ENCODE results near the gene AP4B1. TPM values are rescaled to one million over a fixed set of nuclear protein-coding genes. Genes with fewer than 3 reads are reported as not detected.

Gene AP4B1
- polyA plus RNA-seq, 2 of the 4 experiments (the other 2 are of a cell fraction) = 9.2 to 11.9 TPM

DNA sequence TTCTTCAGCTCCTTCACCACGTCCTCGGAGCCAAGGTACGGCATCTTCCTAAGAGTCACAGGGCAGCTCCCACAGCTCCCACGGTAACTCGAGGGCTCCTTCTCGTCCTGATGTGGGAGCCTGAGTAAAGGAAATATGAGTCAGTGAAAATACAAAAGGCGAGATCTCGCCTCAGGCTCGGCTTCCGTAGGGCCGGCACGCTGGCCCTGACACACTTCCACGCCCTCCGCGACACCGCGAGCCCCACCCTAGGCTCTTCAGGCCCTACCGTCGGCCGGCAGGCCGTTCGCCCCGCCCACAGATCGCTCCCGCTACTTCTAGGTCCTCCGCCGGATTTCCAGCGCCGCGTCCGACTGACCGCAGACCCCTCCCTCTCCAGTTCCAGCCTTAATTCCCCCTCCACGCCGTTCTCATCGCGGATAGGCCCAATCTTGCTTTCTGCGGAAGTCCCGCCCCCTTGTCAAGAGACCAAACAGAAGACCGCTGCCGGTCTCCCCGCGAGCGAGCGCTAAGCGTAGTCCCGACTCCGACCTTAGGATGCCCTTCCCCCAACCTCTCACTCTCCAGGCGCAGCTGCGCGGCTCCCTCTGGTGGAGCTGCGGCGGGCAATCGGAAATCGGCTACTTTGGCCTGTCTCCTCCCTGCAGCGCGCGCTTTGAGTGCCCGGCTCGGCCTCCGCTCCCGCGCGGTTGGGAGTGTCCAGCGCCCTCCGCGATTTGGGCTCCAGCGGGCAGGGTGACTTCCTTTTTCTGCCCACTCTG, at the start of gene AP4B1, which contains the start of gene DCLRE1B (continued):
- TF ChIP-seq, protein P1, sequence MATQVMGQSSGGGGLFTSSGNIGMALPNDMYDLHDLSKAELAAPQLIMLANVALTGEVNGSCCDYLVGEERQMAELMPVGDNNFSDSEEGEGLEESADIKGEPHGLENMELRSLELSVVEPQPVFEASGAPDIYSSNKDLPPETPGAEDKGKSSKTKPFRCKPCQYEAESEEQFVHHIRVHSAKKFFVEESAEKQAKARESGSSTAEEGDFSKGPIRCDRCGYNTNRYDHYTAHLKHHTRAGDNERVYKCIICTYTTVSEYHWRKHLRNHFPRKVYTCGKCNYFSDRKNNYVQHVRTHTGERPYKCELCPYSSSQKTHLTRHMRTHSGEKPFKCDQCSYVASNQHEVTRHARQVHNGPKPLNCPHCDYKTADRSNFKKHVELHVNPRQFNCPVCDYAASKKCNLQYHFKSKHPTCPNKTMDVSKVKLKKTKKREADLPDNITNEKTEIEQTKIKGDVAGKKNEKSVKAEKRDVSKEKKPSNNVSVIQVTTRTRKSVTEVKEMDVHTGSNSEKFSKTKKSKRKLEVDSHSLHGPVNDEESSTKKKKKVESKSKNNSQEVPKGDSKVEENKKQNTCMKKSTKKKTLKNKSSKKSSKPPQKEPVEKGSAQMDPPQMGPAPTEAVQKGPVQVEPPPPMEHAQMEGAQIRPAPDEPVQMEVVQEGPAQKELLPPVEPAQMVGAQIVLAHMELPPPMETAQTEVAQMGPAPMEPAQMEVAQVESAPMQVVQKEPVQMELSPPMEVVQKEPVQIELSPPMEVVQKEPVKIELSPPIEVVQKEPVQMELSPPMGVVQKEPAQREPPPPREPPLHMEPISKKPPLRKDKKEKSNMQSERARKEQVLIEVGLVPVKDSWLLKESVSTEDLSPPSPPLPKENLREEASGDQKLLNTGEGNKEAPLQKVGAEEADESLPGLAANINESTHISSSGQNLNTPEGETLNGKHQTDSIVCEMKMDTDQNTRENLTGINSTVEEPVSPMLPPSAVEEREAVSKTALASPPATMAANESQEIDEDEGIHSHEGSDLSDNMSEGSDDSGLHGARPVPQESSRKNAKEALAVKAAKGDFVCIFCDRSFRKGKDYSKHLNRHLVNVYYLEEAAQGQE (IDR thresholded peaks at IDR 0.05) = peak; percentile 53; the same call in 1 of the 2 replicates
- TF ChIP-seq, protein P2, sequence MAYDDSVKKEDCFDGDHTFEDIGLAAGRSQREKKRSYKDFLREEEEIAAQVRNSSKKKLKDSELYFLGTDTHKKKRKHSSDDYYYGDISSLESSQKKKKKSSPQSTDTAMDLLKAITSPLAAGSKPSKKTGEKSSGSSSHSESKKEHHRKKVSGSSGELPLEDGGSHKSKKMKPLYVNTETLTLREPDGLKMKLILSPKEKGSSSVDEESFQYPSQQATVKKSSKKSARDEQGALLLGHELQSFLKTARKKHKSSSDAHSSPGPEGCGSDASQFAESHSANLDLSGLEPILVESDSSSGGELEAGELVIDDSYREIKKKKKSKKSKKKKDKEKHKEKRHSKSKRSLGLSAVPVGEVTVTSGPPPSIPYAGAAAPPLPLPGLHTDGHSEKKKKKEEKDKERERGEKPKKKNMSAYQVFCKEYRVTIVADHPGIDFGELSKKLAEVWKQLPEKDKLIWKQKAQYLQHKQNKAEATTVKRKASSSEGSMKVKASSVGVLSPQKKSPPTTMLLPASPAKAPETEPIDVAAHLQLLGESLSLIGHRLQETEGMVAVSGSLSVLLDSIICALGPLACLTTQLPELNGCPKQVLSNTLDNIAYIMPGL (CRISPR knock-in tag; IDR thresholded peaks at IDR 0.05; ENCODE audit: borderline replicate concordance) = no peak
- TF ChIP-seq EP300 (IDR thresholded peaks at IDR 0.05) = no peak
- TF ChIP-seq, protein P3, sequence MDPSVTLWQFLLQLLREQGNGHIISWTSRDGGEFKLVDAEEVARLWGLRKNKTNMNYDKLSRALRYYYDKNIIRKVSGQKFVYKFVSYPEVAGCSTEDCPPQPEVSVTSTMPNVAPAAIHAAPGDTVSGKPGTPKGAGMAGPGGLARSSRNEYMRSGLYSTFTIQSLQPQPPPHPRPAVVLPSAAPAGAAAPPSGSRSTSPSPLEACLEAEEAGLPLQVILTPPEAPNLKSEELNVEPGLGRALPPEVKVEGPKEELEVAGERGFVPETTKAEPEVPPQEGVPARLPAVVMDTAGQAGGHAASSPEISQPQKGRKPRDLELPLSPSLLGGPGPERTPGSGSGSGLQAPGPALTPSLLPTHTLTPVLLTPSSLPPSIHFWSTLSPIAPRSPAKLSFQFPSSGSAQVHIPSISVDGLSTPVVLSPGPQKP (IDR thresholded peaks at IDR 0.05; ENCODE audit: low read depth, low read length) = no peak
- TF ChIP-seq RAD21 (conservative IDR thresholded peaks at IDR 0.05 in 1 of 2, IDR thresholded peaks at IDR 0.05 in 1 of 2) = peak; percentile 61 to 76
- no peak for TF ChIP-seq TP53 (CRISPR knock-in tag; IDR thresholded peaks at IDR 0.05)
- no peak for TF ChIP-seq NR3C1 (IDR thresholded peaks at IDR 0.05)
- TF ChIP-seq CEBPB (IDR thresholded peaks at IDR 0.05) = no peak
- no peak for TF ChIP-seq KDM1A (IDR thresholded peaks at IDR 0.05; ENCODE audit: low read depth)
- TF ChIP-seq ZNF302 (CRISPR knock-in tag; IDR thresholded peaks at IDR 0.05) = no peak
- TF ChIP-seq CBX8 (IDR thresholded peaks at IDR 0.05) = no peak
- TF ChIP-seq, protein P4, sequence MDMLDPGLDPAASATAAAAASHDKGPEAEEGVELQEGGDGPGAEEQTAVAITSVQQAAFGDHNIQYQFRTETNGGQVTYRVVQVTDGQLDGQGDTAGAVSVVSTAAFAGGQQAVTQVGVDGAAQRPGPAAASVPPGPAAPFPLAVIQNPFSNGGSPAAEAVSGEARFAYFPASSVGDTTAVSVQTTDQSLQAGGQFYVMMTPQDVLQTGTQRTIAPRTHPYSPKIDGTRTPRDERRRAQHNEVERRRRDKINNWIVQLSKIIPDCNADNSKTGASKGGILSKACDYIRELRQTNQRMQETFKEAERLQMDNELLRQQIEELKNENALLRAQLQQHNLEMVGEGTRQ (IDR thresholded peaks at IDR 0.05) = no peak
- TF ChIP-seq FOSB (CRISPR knock-in tag; IDR thresholded peaks at IDR 0.05) = no peak

DNA sequence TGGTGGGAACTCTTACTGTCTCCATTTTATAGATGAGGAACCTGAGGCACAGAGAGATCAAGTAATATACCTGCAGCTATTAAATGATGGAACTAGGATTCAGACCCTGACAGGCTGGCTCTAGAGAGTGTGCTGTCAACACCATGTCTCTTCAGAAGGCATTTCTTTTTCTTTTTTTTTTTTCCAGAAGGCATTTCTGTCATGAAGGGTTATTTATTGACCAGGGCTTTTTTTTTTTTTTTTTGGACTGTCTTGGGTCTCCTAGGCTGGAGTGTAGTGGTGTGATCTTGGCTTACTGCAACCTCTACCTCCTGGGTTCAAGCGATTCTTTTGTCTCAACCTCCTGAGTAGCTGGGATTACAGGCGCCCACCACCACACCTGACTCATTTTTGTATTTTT, 47.1 kb upstream of the AP4B1 start:
- H3K9me3 ChIP-seq = no peaks in the 10 kb centered on the region
- no peak overlapping the region for H3K27ac ChIP-seq
- no peak overlapping the region for H3K4me2 ChIP-seq
- ChIA-PET CTCF (interaction anchor here (0.8 kb wide), 1 partner anchor 12 kb away, joined by 5 read pairs; no protein-coding TSS in a partner anchor), POLR2A (no interaction called here)
- no peak for DNase-seq (ENCODE audit: low read depth in 1 of 2, low spot score in 1 of 2)
- TF ChIP-seq ZFP36 (IDR thresholded peaks at IDR 0.05; ENCODE audit: borderline replicate concordance, partially characterized antibody) = no peak
- no peak for TF ChIP-seq RAD21 (conservative IDR thresholded peaks at IDR 0.05 in 1 of 2, IDR thresholded peaks at IDR 0.05 in 1 of 2)
- TF ChIP-seq NFE2L2 (conservative IDR thresholded peaks at IDR 0.05; ENCODE audit: low read length) = no peak
- peaks cover 3% of the 10 kb centered on the region; the same call in 1 of the 3 replicates for H3K4me1 ChIP-seq
- 93% methylated on average over 2 of the region's 2 CpGs for WGBS (ENCODE audit: missing lambda C conversion rate)
- H3K4me3 ChIP-seq = no peak overlapping the region
- no peak for ATAC-seq
- no peak for FAIRE-seq

DNA sequence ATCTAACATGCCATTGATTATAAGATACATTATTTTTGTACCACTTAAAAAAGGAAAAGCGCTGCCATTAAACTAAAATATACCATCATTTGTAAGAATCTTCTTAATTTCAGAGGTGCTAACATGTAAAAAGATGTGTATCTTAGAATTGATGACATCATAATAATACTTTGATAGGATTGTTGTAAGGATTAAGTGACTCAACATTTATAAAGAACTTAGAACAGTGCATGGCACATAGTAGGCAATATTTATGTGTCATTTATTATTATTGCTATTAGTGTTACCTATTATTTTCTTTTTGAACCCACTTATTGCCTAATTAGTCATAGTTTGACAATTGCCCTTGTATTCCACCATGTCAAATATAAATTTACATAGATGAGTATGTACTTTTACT, 46.3 kb upstream of the AP4B1 start:
- no peak overlapping the region for H3K27ac ChIP-seq
- ATAC-seq (no peak), FAIRE-seq (no peak), DNase-seq (ENCODE audit: low read depth in 1 of 2, low spot score in 1 of 2) (no peak)
- peaks cover 3% of the 10 kb centered on the region; the same call in 1 of the 3 replicates for H3K4me1 ChIP-seq
- POLR2A ChIA-PET = no interaction called here
- TF ChIP-seq MAFK (IDR thresholded peaks at IDR 0.05; ENCODE audit: partially characterized antibody) = no peak
- no peak overlapping the region for H3K4me2 ChIP-seq
- no peaks in the 10 kb centered on the region for H3K9me3 ChIP-seq
- no peak overlapping the region for H3K4me3 ChIP-seq
- CTCF ChIA-PET = interaction anchor here (0.8 kb wide), 1 partner anchor 12 kb away, joined by 5 read pairs; no protein-coding TSS in a partner anchor
- WGBS (ENCODE audit: missing lambda C conversion rate) = 100% methylated on average over 1 of the region's 1 CpG

Measured in A549 (cell line).